Neural progenitor cell (in vitro differentiated cells): ENCODE measurements around the gene RNH1. TPM values are rescaled to one million over a fixed set of nuclear protein-coding genes. Genes with fewer than 3 reads are reported as not detected.

ENCODE experiments used
- DNase-seq: peaks from one replicate; pipeline ENCODE4 v3.0.0-alpha.2; 2016; ENCODE audit warnings: low spot score
- H2AFZ ChIP-seq: fragments of 200-600 bp; sonication (generic); replicated peaks from 2 replicates; pipeline ENCODE4 v1.6.1; 2016; ENCODE audit warnings: antibody characterized with exemption
- H3F3A ChIP-seq: fragments of 200-600 bp; sonication (generic); 2 replicates; pipeline ENCODE4 v1.6.1; 2016; ENCODE audit warnings: antibody characterized with exemption, low read depth
- H3K27ac ChIP-seq: fragments of 200-600 bp; sonication (generic); 2 replicates; pipeline ENCODE4 v1.5.1; 2016; ENCODE audit warnings: mild to moderate bottlenecking
- H3K27me3 ChIP-seq: fragments of 200-600 bp; sonication (generic); 2 replicates; pipeline ENCODE4 v1.6.1; 2016; ENCODE audit warnings: mild to moderate bottlenecking, moderate library complexity
- H3K36me3 ChIP-seq: fragments of 200-600 bp; sonication (generic); 2 replicates; pipeline ENCODE4 v1.5.1; 2016
- H3K4me1 ChIP-seq: fragments of 200-600 bp; sonication (generic); 2 replicates; pipeline ENCODE4 v1.6.1; 2016; ENCODE audit warnings: mixed run types
- H3K4me2 ChIP-seq: fragments of 200-600 bp; sonication (generic); 2 replicates; pipeline ENCODE4 v1.6.1; 2016
- H3K4me3 ChIP-seq: fragments of 200-600 bp; sonication (generic); 2 replicates; pipeline ENCODE4 v1.5.1; 2016
- H3K79me2 ChIP-seq: fragments of 200-600 bp; sonication (generic); 2 replicates; pipeline ENCODE4 v1.6.1; 2016; ENCODE audit warnings: low read depth
- H3K9ac ChIP-seq: fragments of 200-600 bp; sonication (generic); 2 replicates; pipeline ENCODE4 v1.6.1; 2016
- H3K9me3 ChIP-seq: fragments of 200-600 bp; sonication (generic); 2 replicates; pipeline ENCODE4 v1.5.1; 2016; ENCODE audit warnings: low read depth
- H4K20me1 ChIP-seq: fragments of 200-600 bp; sonication (generic); 2 replicates; pipeline ENCODE4 v1.6.1; 2016; ENCODE audit warnings: low read depth
- H3K27ac Mint-ChIP-seq: 3 replicates; pipeline ENCODE4 v1.8.0; 2021; ENCODE audit warnings: mixed read lengths
- H3K27me3 Mint-ChIP-seq: 2 replicates; pipeline ENCODE4 v1.8.0; 2022; ENCODE audit warnings: low read depth, mild to moderate bottlenecking, inconsistent platforms, moderate library complexity, mixed read lengths; ENCODE audit not compliant: insufficient read depth
- H3K36me3 Mint-ChIP-seq: 3 replicates; pipeline ENCODE4 v1.8.0; 2021; ENCODE audit warnings: mixed read lengths
- H3K4me1 Mint-ChIP-seq: 3 replicates; pipeline ENCODE4 v1.8.0; 2021; ENCODE audit warnings: mixed read lengths
- H3K4me3 Mint-ChIP-seq: 3 replicates; pipeline ENCODE4 v1.8.0; 2021; ENCODE audit warnings: mild to moderate bottlenecking, moderate library complexity, mixed read lengths
- H3K9me3 Mint-ChIP-seq: 3 replicates; pipeline ENCODE4 v1.8.0; 2020; ENCODE audit warnings: mixed read lengths
- CTCF ChIP-seq: fragments of 200-600 bp; sonication (generic); IDR thresholded peaks from 2 replicates; pipeline ENCODE4 v1.5.1; 2017; ENCODE audit warnings: antibody characterized with exemption, mild to moderate bottlenecking
- EZH2 ChIP-seq: fragments of 200-600 bp; sonication (generic); IDR thresholded peaks from 2 replicates; pipeline ENCODE4 v1.6.1; 2017; ENCODE audit warnings: antibody characterized with exemption, mild to moderate bottlenecking, moderate library complexity
- EZH2phosphoT487 ChIP-seq: fragments of 200-600 bp; sonication (generic); IDR thresholded peaks from 2 replicates; pipeline ENCODE4 v1.6.1; 2017; ENCODE audit warnings: antibody characterized with exemption
- total RNA-seq: library from RNA; depleted of rRNA; stranded (reverse); fragments of >200 nt; gene quantifications from 2 replicates; pipeline ENCODE4 v1.2.3, GENCODE V29; 2015; ENCODE audit warnings: low replicate concordance

The RNH1 gene
- total RNA-seq, 1 donor from 2014 or later, result 10.5 TPM

- Histone ChIP-seq H3K9ac (no peak overlapping the region), H3K9me3 (no peaks in the 10 kb centered on the region), H4K20me1 (peaks cover 40% of the 10 kb centered on the region), H3K4me1 (peaks cover 4% of the 10 kb centered on the region), H3K4me3 (no peak overlapping the region), H3K79me2 (peaks cover 82% of the 10 kb centered on the region), H3K27ac (no peak overlapping the region), H3K4me2 (no peak overlapping the region), H2AFZ (no peak overlapping the region), H3K27me3 (no peaks in the 10 kb centered on the region), H3F3A (peaks cover 22% of the 10 kb centered on the region), H3K36me3 (no peaks in the 10 kb centered on the region)
- H3K4me3 Mint-ChIP-seq, result peak overlapping the region; percentile 38
- TF ChIP-seq CTCF (no peak), EZH2 (no peak), EZH2phosphoT487 (no peak)
- H3K36me3 Mint-ChIP-seq, result peaks cover 13% of the 10 kb centered on the region
- H3K9me3 Mint-ChIP-seq, result no peaks in the 10 kb centered on the region
- peaks cover 5% of the 10 kb centered on the region for H3K27me3 Mint-ChIP-seq
- no peak for DNase-seq
- peaks cover 23% of the 10 kb centered on the region for H3K4me1 Mint-ChIP-seq
- no peak overlapping the region for H3K27ac Mint-ChIP-seq
Observed at GRCh38 chr11:452916-453527, 54.0 kb downstream of the RNH1 start.

- no peak overlapping the region for H3K27ac Mint-ChIP-seq
- peaks cover 74% of the 10 kb centered on the region for H3K79me2 ChIP-seq
Observed at GRCh38 chr11:452203-452744, 54.8 kb downstream of the RNH1 start.

GRCh38 chr11:451738-452137 lies 55.3 kb downstream of the RNH1 start:
- Mint-ChIP-seq H3K27me3 (peaks cover 5% of the 10 kb centered on the region), H3K36me3 (peaks cover 11% of the 10 kb centered on the region), H3K27ac (no peak overlapping the region), H3K4me1 (peaks cover 13% of the 10 kb centered on the region), H3K9me3 (no peaks in the 10 kb centered on the region), H3K4me3 (peak overlapping the region; percentile 100)
- H3K4me2 ChIP-seq, result peak overlapping the region; percentile 92
- H4K20me1 ChIP-seq, result peaks cover 32% of the 10 kb centered on the region
- H2AFZ ChIP-seq, result no peak overlapping the region
- no peak overlapping the region for H3K9ac ChIP-seq
- H3K79me2 ChIP-seq, result peaks cover 69% of the 10 kb centered on the region
- no peaks in the 10 kb centered on the region for H3K36me3 ChIP-seq
- H3K9me3 ChIP-seq, result no peaks in the 10 kb centered on the region
- no peaks in the 10 kb centered on the region for H3K27me3 ChIP-seq
- no peak for TF ChIP-seq CTCF
- TF ChIP-seq EZH2phosphoT487, result no peak
- no peak for TF ChIP-seq EZH2
- H3F3A ChIP-seq, result peaks cover 25% of the 10 kb centered on the region
- H3K4me3 ChIP-seq, result no peak overlapping the region
- no peak for DNase-seq
- H3K27ac ChIP-seq, result no peak overlapping the region
- H3K4me1 ChIP-seq, result peaks cover 4% of the 10 kb centered on the region

More at GRCh38 chr11:452203-452744, 54.8 kb downstream of the RNH1 start:
- Histone ChIP-seq H3K27me3 (no peaks in the 10 kb centered on the region), H3K36me3 (no peaks in the 10 kb centered on the region), H3K9me3 (no peaks in the 10 kb centered on the region), H4K20me1 (peaks cover 36% of the 10 kb centered on the region), H3K27ac (no peak overlapping the region), H3K4me1 (peaks cover 4% of the 10 kb centered on the region), H3K4me2 (no peak overlapping the region), H3K4me3 (no peak overlapping the region), H3K9ac (no peak overlapping the region), H2AFZ (no peak overlapping the region), H3F3A (peaks cover 22% of the 10 kb centered on the region)
- no peak for DNase-seq
- peaks cover 16% of the 10 kb centered on the region for H3K4me1 Mint-ChIP-seq
- no peaks in the 10 kb centered on the region for H3K9me3 Mint-ChIP-seq
- H3K27me3 Mint-ChIP-seq, result peaks cover 5% of the 10 kb centered on the region
- H3K4me3 Mint-ChIP-seq, result peak overlapping the region; percentile 100
- H3K36me3 Mint-ChIP-seq, result peaks cover 13% of the 10 kb centered on the region
- TF ChIP-seq EZH2 (no peak), EZH2phosphoT487 (no peak), CTCF (no peak)
